SK-N-SH treated with all-trans-retinoic acid at 6 μM for 48 hours (cell line): ENCODE results near the gene HLF.
A peak's percentile ranks its signal among the peaks of the same experiment; 100 is the strongest.

Experiments used
- ATAC-seq: fragments of 200-7000 bp; cut with Tn5 transposase; 3 replicates; pipeline ENCODE4 v1.9.1; 2020; ENCODE audit warnings: mild to moderate bottlenecking, moderate library complexity
- ARNTL ChIP-seq: fragments of 450-650 bp; formaldehyde crosslinking; IDR thresholded peaks from 2 replicates; pipeline ENCODE4 v1.5.0; 2020; ENCODE audit warnings: low read depth, mild to moderate bottlenecking, moderate library complexity, borderline replicate concordance
- BACH2 ChIP-seq: fragments of 250-450 bp; sonication (Bioruptor Pico); IDR thresholded peaks from 2 replicates; pipeline ENCODE4 v1.9.0; 2021; ENCODE audit warnings: mild to moderate bottlenecking, borderline replicate concordance
- CREB5 ChIP-seq: fragments of 250-450 bp; sonication (Bioruptor Pico); IDR thresholded peaks from 2 replicates; pipeline ENCODE4 v1.5.1; 2020; ENCODE audit warnings: low read depth, mild to moderate bottlenecking, moderate library complexity
- CSDC2 ChIP-seq: fragments of 250-450 bp; sonication (Bioruptor Pico); IDR thresholded peaks from 2 replicates; pipeline ENCODE4 v1.5.0; 2020; ENCODE audit warnings: mild to moderate bottlenecking, moderate library complexity
- CSRNP3 ChIP-seq: fragments of 250-450 bp; sonication (Bioruptor Pico); IDR thresholded peaks from 2 replicates; pipeline ENCODE4 v1.5.1; 2021; ENCODE audit warnings: mild to moderate bottlenecking, moderate library complexity
- GLIS3 ChIP-seq: fragments of 250-450 bp; sonication (Bioruptor Pico); IDR thresholded peaks from 2 replicates; pipeline ENCODE4 v1.5.0; 2020; ENCODE audit warnings: mild to moderate bottlenecking, moderate library complexity
- ISL1 ChIP-seq: fragments of 250-450 bp; sonication (Bioruptor Pico); IDR thresholded peaks from 2 replicates; pipeline ENCODE4 v2.1.2; 2022; ENCODE audit warnings: mild to moderate bottlenecking, moderate library complexity
- OSR1 ChIP-seq: fragments of 250-450 bp; sonication (Bioruptor Pico); IDR thresholded peaks from 2 replicates; pipeline ENCODE4 v1.8.0; 2022; ENCODE audit warnings: moderate library complexity, mild to moderate bottlenecking, inconsistent platforms
- PATZ1 ChIP-seq: fragments of 250-450 bp; sonication (Bioruptor Pico); IDR thresholded peaks from 2 replicates; pipeline ENCODE4 v1.8.0; 2020; ENCODE audit warnings: mild to moderate bottlenecking, moderate library complexity, borderline replicate concordance
- POU6F1 ChIP-seq: fragments of 250-450 bp; sonication (Bioruptor Pico); IDR thresholded peaks from 2 replicates; pipeline ENCODE4 v1.8.0; 2021; ENCODE audit warnings: low read depth, mild to moderate bottlenecking, moderate library complexity, borderline replicate concordance
- PPARA ChIP-seq: fragments of 250-450 bp; sonication (Bioruptor Pico); IDR thresholded peaks from 2 replicates; pipeline ENCODE4 v1.5.0; 2020; ENCODE audit warnings: mild to moderate bottlenecking, borderline replicate concordance
- RARB ChIP-seq: fragments of 250-450 bp; sonication (Bioruptor Pico); IDR thresholded peaks from 2 replicates; pipeline ENCODE4 v1.8.0; 2021; ENCODE audit warnings: mild to moderate bottlenecking, moderate library complexity
- SNAI2 ChIP-seq: fragments of 250-450 bp; sonication (Bioruptor Pico); IDR thresholded peaks from 2 replicates; pipeline ENCODE4 v1.5.0; 2020; ENCODE audit warnings: mild to moderate bottlenecking, moderate library complexity
- TCF4 ChIP-seq: fragments of 250-450 bp; sonication (Bioruptor Pico); IDR thresholded peaks from 2 replicates; pipeline ENCODE4 v1.8.0; 2021; ENCODE audit warnings: mild to moderate bottlenecking, moderate library complexity, borderline replicate concordance
- TSHZ2 ChIP-seq: fragments of 250-450 bp; sonication (Bioruptor Pico); IDR thresholded peaks from 2 replicates; pipeline ENCODE4 v1.5.0; 2020; ENCODE audit warnings: mild to moderate bottlenecking, moderate library complexity
- ZFP30 ChIP-seq: fragments of 450-650 bp; formaldehyde crosslinking; IDR thresholded peaks from 2 replicates; pipeline ENCODE4 v1.5.0; 2022; ENCODE audit warnings: mild to moderate bottlenecking, moderate library complexity
- ZNF565 ChIP-seq: fragments of 450-650 bp; formaldehyde crosslinking; conservative IDR thresholded peaks from 2 replicates; pipeline ENCODE4 v1.5.0; 2020; ENCODE audit warnings: low read depth, mild to moderate bottlenecking, moderate library complexity
- ZNF70 ChIP-seq: fragments of 450-650 bp; formaldehyde crosslinking; IDR thresholded peaks from 2 replicates; pipeline ENCODE4 v1.5.0; 2020; ENCODE audit warnings: mild to moderate bottlenecking, moderate library complexity
- ZNF8 ChIP-seq: fragments of 450-650 bp; formaldehyde crosslinking; IDR thresholded peaks from 2 replicates; pipeline ENCODE4 v1.5.0; 2020; ENCODE audit warnings: mild to moderate bottlenecking, moderate library complexity

The HLF gene

GRCh38 chr17:55350825-55351205 is 86.1 kb downstream of the HLF start:
- no peak for TF ChIP-seq PATZ1
- no peak for TF ChIP-seq ISL1
- TF ChIP-seq OSR1 (CRISPR knock-in tag) = no peak
- TF ChIP-seq PPARA (CRISPR knock-in tag) = no peak
- no peak for TF ChIP-seq RARB (CRISPR knock-in tag)
- TF ChIP-seq BACH2 (CRISPR knock-in tag) = no peak
- no peak for ATAC-seq

- no peak for ATAC-seq
- TF ChIP-seq ZNF565 = no peak
Measured at GRCh38 chr17:55351226-55351625, 86.5 kb downstream of the HLF start.

- no peak for ATAC-seq
- TF ChIP-seq POU6F1 (CRISPR knock-in tag) (no peak), ARNTL (CRISPR knock-in tag) (no peak), BACH2 (CRISPR knock-in tag) (no peak), ZNF565 (no peak), ZFP30 (CRISPR knock-in tag) (no peak)
Measured at GRCh38 chr17:55354010-55354409, 89.2 kb downstream of the HLF start.

GRCh38 chr17:55354941-55355340 is 90.2 kb downstream of the HLF start:
- TF ChIP-seq CSDC2 = no peak
- TF ChIP-seq POU6F1 (CRISPR knock-in tag) = no peak
- no peak for TF ChIP-seq TSHZ2 (CRISPR knock-in tag)
- no peak for TF ChIP-seq ZNF70 (CRISPR knock-in tag)
- TF ChIP-seq GLIS3 (CRISPR knock-in tag) = no peak
- TF ChIP-seq PPARA (CRISPR knock-in tag) = no peak
- TF ChIP-seq, all 23 proteins: peak for 0

GRCh38 chr17:55356434-55357328 is 91.9 kb downstream of the HLF start:
- ATAC-seq = peak; percentile 99
- no peak for TF ChIP-seq ISL1
- TF ChIP-seq CSRNP3 (CRISPR knock-in tag) = no peak
- no peak for TF ChIP-seq TCF4
- no peak for TF ChIP-seq ZNF8 (CRISPR knock-in tag)
- no peak for TF ChIP-seq ZNF70 (CRISPR knock-in tag)
- TF ChIP-seq SNAI2 (CRISPR knock-in tag) = no peak
- TF ChIP-seq CSDC2 = no peak
- no peak for TF ChIP-seq POU6F1 (CRISPR knock-in tag)
- TF ChIP-seq CREB5 (CRISPR knock-in tag) = no peak
- TF ChIP-seq BACH2 (CRISPR knock-in tag) = no peak

More at GRCh38 chr17:55354941-55355340, 90.2 kb downstream of the HLF start:
- no peak for ATAC-seq
